GM18858 (cell line): ENCODE measurements around the gene RAE1.

Source experiments
- ATAC-seq: cut with Tn5 transposase; IDR thresholded peaks from one replicate; pipeline ENCODE4 v1.9.1; 2021; ENCODE audit not compliant: unreplicated experiment

Gene RAE1

DNA sequence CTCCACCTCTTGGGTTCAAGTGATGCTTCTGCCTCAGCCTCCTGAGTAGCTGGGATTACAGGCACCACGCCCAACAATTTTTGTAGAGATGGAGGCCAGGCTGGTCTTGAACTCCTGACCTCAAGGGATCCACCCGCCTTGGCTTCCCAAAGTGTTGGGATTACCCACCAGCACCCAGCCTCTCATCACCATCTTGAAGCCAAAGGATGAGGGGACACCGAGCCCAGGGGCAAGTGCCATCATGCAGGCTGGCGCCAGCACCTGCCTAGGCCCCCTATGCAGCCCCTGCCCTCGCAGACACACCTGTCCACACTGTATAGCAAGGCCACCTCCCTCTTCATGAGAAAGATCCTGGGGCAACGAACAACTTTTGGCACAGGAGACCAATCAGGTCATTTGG, 34.9 kb downstream of the RAE1 start:
- ATAC-seq, result no peak

DNA sequence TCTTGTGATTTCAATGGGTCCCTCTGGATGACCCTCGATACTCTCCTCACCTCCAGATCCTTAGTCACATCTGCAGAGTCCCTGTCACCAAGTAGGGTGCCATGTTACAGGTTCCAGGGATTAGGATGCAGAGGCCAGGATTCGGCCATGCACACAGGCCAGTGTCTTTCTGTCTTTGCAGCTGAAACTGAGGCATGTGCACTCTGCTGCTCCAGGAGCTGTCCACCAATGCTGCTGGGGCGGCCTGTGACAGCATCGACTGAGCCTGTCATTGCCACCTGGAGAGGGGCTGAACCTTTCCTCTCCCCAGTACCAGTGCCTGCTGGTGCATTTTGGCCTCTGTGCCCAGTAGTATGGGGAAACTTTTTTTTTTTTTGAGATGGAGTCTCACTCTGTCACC, 35.7 kb downstream of the RAE1 start:
- ATAC-seq, result no peak

DNA sequence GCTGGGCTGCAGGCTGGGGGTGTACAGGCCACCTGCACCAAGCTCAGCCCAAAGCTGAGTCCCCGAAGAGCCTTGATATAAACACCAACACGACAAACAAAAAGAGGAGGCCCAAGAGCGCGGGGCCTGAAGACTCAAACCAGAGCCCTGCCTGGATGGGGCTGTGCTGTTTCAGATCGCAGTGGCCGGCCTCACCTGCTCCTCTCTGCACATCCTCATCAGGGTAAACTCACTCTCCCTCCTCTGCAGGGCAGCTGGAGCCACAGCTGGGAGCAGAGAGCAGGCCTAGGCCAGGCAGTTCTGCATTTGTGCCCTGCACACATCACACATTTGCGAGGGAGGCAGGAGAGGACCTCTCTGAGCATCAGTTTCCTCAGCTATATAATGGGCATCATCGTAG, 36.4 kb downstream of the RAE1 start:
- ATAC-seq, result no peak

DNA sequence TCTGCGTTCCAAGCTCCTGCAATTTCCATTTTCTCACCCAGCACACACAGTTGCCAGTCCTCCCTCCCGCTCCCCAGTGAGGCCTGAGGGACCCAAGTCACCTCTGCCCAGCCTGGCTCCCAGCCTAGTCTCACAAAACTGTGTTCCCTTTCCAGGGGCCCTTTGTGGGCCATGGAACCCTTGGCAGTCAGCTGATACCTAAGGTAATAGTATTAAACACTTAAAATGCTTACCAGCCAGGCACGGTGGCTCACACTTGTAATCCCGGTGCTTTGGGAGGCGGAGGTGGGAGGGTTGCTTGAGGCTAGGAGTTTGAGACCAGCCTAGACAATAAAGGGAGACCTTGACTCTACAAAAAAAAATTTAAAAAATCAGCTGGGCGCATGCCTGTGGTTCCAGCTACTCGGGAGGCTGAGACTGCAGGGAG, 36.9 kb downstream of the RAE1 start:
- ATAC-seq, result no peak

DNA sequence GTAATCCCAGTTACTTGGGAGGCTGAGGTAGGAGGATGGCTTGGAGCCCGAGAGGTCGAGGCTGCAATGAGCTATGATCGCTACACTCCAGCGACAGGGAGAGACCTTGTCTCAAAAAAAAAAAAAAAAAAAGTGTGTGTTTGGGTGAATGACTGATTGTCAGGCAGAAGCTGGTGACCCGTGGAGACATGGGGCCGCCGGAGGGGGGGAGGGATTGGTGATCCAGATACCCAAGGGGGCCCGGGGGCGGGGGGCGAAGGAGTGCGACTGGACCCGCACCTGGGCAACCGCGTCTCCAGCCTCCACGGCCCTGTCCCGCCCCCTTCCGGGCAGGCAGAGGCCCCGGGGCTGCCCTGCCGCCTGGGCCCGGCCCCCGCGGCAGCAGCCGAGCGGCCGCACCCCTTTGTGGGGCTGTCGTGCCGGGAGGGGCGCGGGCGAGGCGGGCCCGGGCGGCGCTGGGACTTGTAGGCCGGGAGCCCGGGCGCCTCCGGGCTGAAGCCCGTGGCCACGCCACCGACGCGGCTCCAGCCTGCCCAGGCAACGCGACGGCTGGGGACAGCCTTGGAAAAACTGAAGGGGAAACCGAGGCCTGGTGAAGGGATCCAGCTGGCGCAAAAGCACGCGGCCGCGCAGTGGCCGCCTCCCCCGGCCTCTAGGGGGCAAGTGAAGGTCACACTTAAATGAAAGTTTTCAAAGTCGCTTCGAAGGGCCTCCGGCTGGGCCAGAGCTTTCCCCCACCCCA, 38.1 kb downstream of the RAE1 start:
- no peak for ATAC-seq

DNA sequence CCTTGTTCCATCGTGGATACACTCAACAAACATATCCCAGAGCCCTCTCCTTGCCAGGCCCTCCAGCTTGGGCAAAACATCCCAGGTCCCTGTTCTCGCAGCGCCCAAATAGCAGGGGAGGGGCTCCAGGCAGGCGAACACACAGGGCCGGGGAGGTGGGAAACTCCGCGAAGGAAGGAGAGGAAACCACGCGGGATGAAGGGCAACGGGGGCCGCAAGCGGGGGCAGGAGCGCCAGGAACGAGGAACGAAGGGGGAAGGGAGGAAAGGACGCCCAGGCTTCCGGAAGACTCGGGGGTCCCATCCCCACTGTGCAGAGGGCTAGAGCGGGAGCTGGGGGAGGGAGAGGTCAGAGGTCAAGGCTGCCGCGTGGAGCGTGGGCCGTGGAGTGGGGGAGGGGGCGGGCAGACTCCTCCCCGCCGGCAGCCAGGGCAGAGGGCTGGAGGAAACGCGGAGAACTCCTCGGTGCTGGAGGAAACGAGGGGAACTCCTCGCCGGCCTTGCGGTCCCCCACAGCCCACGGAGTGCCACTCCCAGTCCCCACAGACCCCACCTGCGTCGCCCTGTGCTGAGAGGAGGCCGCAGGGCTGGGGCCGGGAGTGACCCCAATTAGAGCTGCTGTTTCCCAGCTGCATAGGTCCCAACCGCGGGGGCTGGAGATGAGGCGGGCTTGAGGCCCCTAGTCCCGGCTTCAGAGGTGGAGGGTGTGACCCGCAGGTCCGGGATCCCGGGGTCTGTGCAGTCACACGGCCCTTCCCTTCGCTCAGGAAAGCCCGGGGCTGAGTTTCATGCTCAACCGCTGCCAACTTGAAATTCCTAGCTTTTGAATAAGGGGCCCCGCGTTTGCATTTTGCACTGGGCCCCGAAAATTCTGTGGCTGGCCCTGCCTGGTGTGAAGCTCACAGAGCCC, 38.9 kb downstream of the RAE1 start:
- ATAC-seq, result no peak

DNA sequence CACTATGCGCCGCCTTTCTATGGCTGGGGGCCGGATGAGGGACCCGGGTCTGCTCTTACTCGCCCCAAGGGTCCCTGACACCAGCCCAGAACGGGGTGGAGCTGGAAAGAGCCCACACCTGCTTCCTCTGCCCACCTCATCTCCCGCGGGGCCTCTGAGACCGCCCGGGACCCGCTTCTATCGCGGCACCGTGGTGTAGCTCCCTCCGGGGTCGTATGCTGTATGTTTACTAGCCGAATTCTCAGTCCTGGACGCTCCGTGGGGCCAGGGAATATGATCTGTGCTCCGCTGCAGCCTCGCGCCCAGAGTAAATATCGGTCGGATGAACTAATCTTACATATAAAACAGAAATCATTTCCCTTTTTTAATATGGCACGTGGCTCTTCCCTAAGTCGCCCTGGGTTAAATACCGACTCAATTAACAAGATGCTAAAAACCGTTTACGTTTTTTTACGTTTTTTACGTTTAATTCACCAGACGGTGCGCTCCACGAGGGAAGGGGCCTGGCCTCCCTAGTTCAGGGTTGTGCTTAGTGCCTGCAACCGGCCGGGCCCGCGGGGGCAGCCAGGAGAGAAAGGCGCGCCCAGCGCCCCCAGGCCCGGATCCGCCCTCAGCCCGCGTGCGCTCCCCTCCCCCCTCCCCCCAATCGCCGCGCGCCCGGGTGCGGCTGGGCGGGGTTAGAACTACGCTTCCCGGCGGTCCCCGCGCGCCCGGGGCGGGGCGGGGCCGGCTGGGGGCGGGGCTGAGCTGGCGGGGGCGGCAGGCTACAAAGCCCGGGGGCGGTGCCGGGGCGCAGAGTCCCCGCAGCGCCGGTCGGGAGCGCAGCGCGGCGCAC, 39.8 kb downstream of the RAE1 start, which contains the start of gene RBM38:
TSS of gene RBM38 (plus strand) at position 793 of the 835 bp plus-strand sequence. CDS start 186 bp downstream, outside the sequence.
- no peak for ATAC-seq

DNA sequence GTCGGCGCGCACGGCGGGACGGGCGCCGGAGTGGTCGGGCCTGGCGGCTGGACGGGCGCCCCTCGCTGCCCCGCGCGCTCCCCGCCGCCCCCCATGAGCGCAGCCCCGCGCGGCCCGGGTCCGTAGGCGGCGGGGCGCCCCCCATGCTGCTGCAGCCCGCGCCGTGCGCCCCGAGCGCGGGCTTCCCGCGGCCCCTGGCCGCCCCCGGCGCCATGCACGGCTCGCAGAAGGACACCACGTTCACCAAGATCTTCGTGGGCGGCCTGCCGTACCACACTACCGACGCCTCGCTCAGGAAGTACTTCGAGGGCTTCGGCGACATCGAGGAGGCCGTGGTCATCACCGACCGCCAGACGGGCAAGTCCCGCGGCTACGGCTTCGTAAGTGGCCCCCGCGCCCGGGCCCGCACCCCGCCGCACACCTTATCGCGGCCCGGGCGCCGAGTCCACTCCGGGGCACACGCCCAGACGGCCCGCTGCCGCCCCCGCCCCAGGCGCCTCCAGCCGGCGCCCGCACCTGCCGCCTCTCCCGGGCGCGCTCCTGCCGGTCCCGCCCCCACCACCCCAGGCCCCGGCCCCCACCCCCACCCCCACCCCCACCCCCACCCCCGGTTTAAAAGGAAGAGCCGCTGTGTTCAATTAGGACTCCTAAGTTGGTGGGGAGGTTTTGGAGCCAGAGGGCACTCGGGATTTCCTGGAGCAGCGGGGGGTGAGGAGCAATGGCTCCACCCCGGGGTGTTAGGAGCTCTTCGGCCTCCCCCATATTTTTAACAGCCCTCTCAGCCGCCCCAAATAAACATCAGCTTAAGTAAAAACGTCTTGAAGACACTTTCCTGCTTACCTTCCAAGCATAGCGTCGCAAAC, 40.6 kb downstream of the RAE1 start:
- ATAC-seq, result no peak

DNA sequence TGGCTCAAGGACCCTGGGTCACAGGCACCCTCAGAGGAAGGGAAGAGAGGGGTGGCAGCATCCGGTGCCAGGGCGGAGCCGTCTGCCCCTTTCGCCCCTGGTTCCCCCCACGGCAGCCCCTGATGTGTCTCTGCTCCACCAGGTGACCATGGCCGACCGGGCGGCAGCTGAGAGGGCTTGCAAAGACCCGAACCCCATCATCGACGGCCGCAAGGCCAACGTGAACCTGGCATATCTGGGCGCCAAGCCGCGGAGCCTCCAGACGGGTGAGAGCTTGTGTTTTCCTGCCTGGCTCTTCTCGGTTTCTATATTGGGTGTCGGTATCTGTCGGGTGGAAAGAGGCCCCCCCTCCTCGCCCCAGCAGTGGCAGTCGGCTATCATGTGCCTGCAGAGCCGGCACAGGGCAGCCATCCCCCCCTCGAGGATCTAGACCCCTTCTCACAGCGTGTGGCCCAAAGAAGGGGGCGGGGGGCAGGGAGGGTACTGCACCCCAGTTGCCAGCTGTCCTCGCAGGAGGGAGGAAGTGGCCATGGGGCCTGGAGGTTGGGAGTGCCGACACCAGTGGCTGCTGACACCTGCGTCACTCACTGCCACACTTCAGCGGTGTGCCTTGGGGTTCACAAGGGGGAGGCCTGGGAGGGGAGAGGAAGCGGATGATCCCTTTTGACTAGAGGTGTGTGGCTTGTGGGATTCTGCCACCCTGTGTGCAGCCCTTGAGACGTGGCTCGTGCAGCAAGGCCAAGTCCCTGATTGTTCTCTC, 41.6 kb downstream of the RAE1 start:
- no peak for ATAC-seq

DNA sequence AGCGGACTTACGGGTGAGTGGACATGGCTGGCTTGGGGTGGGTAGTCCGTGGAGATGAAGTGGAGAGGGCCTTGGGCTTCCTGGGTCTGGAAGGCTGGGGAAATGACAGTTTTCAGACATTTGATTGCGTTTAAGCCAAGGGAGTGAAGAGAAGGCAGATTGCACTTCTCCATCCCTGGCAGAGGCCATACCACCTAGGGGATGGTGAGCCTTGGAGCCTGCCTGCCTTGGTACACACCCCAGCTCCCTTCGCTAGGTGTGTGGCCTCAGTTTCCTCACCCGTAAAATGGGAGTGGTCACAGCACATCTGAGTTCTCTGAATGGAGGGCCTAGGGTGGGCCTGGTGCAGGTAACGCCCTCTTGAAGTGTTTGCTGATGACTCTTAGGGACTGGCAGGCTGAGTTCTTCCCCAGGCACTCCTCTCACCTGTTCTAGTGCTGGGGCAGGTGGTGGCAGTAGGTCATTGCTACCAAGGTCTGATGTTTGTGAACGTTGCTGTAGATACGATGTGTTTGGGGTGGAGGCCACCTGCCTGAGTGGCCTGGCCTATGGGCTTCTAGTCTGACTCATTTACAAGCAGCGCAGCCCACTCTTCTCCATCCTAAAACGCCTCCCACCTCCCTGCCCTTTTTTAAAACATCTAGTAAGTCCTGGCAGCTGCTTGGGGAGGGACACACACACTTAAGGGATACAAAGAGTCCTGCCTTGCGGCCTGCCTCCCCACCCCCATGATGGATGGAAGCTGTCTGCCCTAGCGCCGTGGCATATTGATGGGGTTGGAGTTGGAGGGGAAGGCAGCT, 42.5 kb downstream of the RAE1 start:
- no peak for ATAC-seq

DNA sequence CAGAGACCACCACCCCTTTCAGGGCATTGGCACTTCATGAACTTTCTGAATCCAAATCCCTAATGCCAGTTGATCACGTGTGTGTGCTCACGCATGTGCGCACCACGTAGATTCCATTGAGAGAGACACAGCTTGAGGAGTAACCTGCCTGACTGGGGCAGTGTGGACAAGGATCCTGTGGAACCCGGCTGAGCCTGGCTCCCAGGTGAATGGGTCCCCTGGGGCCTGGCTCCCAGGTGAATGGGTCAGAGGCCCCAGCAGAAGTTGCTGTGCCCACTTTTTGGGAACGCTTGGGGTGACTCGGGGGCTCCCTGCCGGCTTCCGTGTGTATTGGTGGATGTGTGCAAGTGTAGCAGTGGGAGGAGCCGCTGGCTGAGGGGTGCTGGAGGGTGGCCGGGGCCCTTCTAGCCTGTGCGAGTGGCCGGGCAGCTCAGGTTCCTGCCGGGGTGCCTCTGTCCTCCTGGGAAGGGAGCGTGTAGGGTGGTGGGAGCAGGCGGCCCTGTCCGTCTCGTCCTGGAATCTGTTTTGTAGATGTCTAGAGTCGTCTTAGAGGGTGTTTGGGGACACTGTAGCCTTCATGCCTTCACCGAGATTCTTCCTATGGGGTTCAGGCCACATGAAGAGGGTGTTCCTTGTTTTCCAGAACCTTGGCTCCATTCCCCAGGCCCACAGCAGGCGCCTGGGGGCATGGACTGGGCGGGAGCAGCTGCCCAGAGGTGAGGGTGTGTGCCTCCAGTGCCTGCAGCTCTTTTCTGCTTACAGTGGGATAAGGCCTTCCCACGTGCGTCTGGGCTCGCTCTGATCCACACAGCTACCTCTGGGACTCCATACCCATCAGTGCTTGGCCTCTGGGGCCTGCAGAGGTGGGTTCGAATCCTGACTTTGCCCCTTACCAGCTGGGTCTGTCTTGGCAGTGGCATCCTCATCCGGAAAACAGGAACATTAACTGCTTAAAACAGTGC, 43.3 kb downstream of the RAE1 start:
- ATAC-seq, result no peak

DNA sequence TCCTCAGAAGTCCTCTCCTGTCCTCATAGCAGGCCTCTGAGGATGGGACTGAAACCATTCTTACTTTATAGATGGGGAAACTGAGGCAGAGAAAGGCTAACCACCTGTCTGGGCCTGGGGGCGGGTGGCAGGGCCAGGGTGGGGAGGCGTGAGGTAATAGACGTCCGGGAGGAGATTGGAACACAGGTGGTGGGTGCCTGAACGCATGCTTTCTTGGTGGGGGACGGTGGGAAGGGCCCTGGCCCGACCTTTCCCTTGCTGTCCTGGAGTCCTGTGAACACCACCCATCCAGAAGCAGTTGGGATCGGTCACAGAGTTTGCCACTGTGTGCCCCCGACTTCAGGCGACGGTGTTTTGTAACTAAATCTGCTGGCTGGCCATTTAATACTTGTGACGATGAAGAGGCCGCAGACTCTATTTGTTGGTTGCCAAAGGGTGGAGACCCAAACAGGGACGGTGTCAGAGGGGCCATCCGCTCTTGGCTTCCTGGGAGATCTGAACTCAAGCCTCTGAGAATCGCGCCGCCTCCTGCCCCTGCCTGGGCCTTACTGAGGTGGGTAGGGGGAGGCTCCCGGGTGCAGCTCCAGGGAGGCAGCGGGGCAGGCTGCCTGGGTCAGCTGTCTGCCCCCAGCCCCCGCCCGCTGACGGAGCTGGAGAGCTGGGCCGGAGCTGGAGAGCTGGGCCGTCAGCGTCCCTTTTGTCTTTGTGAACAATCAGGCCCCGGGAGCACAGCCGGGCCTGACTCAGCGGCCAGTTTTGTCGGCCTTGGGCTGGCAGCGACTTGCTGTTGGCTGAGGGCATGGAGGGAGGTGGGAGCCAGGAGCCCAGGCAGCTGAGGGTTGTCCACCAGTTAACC, 44.3 kb downstream of the RAE1 start:
- no peak for ATAC-seq

DNA sequence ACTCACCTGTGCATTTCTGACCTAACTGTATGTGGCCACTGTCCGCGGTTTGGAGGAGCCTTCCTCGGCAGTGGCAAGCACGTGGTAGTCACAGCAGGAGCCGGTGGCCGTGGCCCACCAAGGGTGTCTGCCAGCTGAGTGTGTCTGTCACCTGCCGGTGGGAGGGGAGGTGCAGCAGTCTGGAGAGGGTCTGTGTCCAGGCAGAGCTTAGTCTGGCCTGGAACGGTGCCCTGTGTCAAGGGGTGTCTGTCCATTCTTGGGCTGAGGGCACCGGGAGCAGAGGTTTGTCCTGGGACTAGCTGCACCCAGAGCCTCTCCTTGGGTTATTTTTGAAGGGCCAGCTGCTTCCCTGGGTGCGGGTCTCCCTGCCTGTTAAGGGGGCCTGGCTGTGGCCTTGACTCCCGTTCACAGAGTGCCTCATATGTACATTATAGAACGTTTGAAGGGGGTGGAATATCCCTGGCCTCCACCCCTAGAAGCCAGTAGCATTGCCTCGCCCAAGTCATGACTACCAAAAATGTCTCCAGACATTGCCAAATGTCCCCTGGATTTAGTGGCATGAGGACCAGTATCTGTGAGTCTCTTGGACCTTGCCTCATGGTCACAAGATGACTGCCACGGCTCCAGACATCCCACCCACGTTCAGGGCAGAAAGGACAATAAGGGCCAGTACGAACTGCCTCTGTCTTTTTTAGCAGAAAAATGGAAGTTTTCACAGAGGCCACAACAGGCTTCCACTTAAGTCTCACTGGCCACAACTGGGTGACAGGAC, 45.3 kb downstream of the RAE1 start:
- no peak for ATAC-seq

DNA sequence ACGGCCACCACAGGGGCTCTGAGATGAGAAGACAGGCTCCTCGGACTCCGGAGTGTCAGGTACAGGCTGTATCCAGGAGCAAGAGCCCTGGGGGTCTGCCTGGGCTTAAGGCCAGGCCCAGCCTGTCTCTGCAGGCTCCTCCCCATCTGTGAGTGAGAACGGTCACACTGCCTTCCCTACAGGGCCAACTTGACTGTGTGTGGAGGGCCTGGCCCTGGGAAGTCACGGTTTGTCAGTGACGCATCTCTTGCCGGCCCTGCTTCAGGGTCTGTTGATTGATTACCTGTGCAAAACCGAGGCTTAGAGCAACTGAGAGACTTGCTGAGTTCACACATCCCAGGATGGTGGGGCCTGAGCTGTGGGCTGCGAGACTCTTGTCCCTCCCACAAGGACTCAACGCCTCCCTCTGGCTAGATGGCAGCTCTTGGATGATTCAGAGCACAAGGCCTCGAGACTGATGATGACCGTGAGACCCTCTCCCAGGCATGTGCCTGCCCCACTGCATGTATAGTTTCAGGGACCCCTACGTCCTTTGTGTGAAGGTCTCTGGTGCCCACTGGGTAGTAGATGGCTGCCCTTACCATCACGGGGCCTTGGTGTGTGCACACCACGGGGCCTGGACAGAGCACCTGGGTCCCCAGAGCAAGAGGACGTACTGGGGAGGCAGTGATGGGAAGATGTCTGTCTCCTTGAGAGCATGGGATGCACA, 46.1 kb downstream of the RAE1 start:
- no peak for ATAC-seq

DNA sequence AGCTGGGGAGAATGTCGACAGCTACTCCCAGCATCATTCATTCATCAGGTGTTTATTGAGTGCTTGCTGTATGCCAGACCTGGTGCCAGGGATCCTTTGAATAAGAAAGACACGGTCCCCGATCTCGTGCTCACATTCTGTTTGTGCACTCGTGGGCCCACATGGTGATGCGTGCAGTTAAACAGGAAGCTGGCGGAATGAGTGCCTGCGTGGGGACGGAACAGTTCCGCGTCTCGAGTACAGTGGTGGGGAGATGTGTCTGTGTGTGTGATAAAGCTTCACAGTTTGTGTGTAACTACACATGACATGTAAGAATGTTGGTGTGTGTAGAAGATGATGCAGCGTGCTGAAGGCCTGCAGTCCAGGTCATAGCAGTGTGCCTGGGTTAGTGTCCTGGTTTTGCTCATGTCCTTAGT, 46.6 kb downstream of the RAE1 start:
- ATAC-seq, result peak; percentile 1
